Measurements from ENCODE around the gene SLAMF8.

DNA sequence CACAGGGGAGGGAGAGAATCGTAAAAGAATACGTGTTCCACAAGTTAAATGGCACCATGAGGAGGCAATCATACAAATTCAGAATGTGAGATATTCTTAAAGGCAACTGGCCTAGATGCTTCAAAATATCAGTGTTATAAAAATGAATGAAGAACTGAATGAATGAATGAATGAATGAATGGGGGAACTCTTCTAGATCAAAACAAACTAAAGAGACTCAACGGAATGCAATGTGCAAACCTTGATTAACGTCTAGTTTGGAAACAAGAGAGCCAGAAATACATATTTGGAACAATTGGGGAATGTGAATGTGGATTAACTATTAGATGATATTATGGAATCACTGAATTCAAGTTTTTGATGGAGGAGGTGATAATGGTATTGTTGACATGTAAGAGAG, 56.5 kb downstream of the SLAMF8 start:
- TF ChIP-seq, protein P1, sequence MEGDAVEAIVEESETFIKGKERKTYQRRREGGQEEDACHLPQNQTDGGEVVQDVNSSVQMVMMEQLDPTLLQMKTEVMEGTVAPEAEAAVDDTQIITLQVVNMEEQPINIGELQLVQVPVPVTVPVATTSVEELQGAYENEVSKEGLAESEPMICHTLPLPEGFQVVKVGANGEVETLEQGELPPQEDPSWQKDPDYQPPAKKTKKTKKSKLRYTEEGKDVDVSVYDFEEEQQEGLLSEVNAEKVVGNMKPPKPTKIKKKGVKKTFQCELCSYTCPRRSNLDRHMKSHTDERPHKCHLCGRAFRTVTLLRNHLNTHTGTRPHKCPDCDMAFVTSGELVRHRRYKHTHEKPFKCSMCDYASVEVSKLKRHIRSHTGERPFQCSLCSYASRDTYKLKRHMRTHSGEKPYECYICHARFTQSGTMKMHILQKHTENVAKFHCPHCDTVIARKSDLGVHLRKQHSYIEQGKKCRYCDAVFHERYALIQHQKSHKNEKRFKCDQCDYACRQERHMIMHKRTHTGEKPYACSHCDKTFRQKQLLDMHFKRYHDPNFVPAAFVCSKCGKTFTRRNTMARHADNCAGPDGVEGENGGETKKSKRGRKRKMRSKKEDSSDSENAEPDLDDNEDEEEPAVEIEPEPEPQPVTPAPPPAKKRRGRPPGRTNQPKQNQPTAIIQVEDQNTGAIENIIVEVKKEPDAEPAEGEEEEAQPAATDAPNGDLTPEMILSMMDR (IDR thresholded peaks at IDR 0.05; ENCODE audit: poor library complexity, severe bottlenecking): no peak
- no peak for TF ChIP-seq MXI1 (conservative IDR thresholded peaks at IDR 0.05; ENCODE audit: poor library complexity, severe bottlenecking)
- TF ChIP-seq, protein P2, sequence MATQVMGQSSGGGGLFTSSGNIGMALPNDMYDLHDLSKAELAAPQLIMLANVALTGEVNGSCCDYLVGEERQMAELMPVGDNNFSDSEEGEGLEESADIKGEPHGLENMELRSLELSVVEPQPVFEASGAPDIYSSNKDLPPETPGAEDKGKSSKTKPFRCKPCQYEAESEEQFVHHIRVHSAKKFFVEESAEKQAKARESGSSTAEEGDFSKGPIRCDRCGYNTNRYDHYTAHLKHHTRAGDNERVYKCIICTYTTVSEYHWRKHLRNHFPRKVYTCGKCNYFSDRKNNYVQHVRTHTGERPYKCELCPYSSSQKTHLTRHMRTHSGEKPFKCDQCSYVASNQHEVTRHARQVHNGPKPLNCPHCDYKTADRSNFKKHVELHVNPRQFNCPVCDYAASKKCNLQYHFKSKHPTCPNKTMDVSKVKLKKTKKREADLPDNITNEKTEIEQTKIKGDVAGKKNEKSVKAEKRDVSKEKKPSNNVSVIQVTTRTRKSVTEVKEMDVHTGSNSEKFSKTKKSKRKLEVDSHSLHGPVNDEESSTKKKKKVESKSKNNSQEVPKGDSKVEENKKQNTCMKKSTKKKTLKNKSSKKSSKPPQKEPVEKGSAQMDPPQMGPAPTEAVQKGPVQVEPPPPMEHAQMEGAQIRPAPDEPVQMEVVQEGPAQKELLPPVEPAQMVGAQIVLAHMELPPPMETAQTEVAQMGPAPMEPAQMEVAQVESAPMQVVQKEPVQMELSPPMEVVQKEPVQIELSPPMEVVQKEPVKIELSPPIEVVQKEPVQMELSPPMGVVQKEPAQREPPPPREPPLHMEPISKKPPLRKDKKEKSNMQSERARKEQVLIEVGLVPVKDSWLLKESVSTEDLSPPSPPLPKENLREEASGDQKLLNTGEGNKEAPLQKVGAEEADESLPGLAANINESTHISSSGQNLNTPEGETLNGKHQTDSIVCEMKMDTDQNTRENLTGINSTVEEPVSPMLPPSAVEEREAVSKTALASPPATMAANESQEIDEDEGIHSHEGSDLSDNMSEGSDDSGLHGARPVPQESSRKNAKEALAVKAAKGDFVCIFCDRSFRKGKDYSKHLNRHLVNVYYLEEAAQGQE (IDR thresholded peaks at IDR 0.05; ENCODE audit: borderline replicate concordance): no peak

Measured in neural cell (in vitro differentiated cells).